Erythroblast (primary cell): Measurements from ENCODE around the gene FNDC7.
"Not testable (repeated sequence)": the region's sequence is repeated elsewhere in the genome, so short reads cannot be mapped to it uniquely, and the experiment has no call there.

Experiments used
- DNase-seq, 2 experiments: peaks; one replicate each; lab custom pipeline; 2025; lab: John Stamatoyannopoulos, UW
- GATA1 ChIP-seq: IDR thresholded peaks from 2 replicates; pipeline ENCODE4 v1.6.1; 2011; ENCODE audit warnings: low read depth, mild to moderate bottlenecking, control low read depth, low read length, moderate library complexity
- POLR2A ChIP-seq: IDR thresholded peaks from 2 replicates; pipeline ENCODE4 v1.6.1; 2011; ENCODE audit warnings: mild to moderate bottlenecking, low read length

The FNDC7 gene

GRCh38 chr1:108780937-108781574, 68.3 kb downstream of the FNDC7 start:
- peak; percentile 5 to 10 for DNase-seq
- TF ChIP-seq POLR2A = no peak
- no peak for TF ChIP-seq GATA1

DNA sequence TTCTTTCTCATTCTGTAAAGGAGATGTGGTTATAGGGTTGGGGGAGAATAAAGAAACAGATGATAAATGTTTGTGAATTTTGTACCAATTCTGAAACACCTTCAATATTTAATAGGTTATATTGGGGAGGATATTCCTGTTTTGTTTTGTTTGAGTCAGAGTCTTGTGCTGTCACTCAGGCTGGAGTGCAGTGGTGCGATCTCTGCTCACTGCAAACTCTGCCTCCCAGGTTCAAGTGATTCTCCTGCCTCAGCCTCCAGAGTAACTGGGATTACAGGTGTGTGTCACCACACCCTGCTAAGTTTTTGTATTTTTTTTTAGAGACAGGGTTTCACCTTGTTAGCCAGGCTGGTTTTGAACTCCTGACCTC, 68.9 kb downstream of the FNDC7 start:
- not testable (repeated sequence) for DNase-seq

DNA sequence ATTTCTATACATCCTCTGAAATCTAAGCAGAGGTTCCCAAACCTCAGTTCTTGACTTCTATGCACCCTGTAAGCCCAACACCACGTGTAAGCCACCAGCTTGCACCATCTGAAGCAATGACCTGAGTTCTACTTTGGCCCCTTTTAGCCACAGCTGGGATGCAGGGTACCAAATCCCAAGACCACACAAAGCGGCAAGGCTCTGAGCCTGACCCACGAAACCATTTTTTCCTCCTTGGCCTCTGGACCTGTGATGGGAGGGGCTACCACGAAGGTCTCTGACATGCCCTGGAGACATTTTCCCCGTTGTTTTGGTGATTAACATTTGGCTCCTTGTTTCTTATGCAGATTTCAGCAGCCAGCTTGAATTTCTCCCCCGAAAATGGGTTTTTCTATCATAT, 72.6 kb downstream of the FNDC7 start:
- peak; percentile 16 to 21 for DNase-seq
- TF ChIP-seq POLR2A = no peak
- no peak for TF ChIP-seq GATA1

DNA sequence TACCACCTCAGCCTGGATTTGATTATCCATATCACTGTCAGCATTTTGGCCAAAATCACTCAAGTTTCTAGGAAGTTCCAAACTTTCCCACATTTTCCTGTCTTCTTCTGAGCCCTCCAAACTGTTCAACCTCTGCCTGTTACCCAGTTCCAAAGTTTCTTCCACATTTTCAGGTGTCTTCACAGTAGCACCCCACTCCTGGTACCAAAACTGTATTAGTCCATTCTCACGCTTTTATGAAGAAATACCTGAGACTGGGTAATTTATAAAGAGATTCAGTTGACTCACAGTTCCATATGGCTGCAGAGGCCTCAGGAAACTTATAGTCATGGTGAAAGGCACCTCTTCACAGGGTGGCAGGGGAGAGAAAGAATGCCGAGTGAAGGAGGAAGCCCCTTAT, 73.2 kb downstream of the FNDC7 start:
- DNase-seq = no peak
- no peak for TF ChIP-seq GATA1
- TF ChIP-seq POLR2A = no peak

- DNase-seq = no peak
- TF ChIP-seq POLR2A (no peak), GATA1 (no peak)
Observed at GRCh38 chr1:108791790-108792189, 79.1 kb downstream of the FNDC7 start.
